HL-60 (cell line): ENCODE results near the gene TEAD4.

ENCODE experiments used
- DNase-seq, 2 experiments: peaks; one replicate each; pipeline ENCODE4 v3.0.0-alpha.2; 2010 to 2020; ENCODE audit warnings: low read depth in 1 of 2, low spot score in 1 of 2
- H3K27ac ChIP-seq: fragments of 250-450 bp; sonication (Bioruptor Pico); replicated peaks from 2 replicates; pipeline ENCODE4 v1.5.1; 2020; ENCODE audit warnings: mild to moderate bottlenecking, moderate library complexity
- H3K27me3 ChIP-seq: fragments of 250-450 bp; sonication (Bioruptor Pico); 2 replicates; pipeline ENCODE4 v1.5.1; 2021; ENCODE audit warnings: mild to moderate bottlenecking, moderate library complexity; ENCODE audit not compliant: insufficient read depth, poor library complexity, severe bottlenecking
- H3K4me3 ChIP-seq: replicated peaks from 2 replicates; pipeline ENCODE4 v1.5.1; 2011; ENCODE audit warnings: mild to moderate bottlenecking, control low read depth, low read length; ENCODE audit not compliant: insufficient read depth
- CTCF ChIP-seq: IDR thresholded peaks from one replicate; pipeline ENCODE4 v1.5.1; 2011; ENCODE audit warnings: low read length, control low read depth, inconsistent platforms; ENCODE audit not compliant: insufficient read depth
- GABPA ChIP-seq: IDR thresholded peaks from 2 replicates; pipeline ENCODE4 v1.6.1; 2012; ENCODE audit warnings: low read depth
- POLR2AphosphoS5 ChIP-seq: IDR thresholded peaks from 2 replicates; pipeline ENCODE4 v1.6.1; 2012; ENCODE audit warnings: low read depth
- REST ChIP-seq: IDR thresholded peaks from 2 replicates; pipeline ENCODE4 v1.6.1; 2012; ENCODE audit warnings: low read depth; ENCODE audit not compliant: insufficient replicate concordance
- SPI1 ChIP-seq: IDR thresholded peaks from 2 replicates; pipeline ENCODE4 v1.6.1; 2012; ENCODE audit warnings: low read depth, mild to moderate bottlenecking, borderline replicate concordance

TEAD4 gene

DNA sequence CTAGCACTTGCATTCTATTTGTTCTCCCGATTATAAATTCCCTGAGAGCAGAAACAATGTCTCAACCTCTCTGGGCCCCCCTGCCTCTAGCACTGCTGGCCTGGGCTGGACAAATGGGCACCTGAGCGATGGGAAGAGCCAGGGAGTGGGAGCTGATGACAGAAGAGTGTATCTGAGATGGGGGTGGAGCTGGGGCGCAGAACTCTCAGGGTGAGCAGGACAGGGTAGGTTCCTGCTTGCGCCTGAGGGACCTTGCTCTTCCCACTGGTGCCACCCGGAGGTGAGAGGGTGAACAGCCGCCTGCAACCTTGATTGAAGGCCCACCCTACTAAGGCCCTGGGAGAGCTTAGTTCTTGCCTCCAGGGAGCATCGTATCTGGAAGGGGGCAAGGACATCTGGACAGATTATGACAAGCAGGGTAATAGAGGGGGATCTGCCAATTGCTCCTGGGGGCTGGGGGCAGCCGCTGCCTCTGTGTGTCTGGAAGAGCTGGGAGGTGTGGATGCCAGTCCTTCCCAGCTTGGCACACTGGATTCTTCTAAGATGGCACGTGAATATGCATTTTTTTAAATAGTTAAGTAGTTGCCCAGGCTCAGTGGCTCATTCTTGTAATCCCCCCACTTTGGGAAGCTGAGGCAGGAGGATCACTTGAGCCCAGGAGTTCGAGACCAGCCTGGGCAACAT is 75.0 kb downstream of the TEAD4 start:
- Histone ChIP-seq H3K4me3 (no peak overlapping the region), H3K27me3 (peaks cover 2% of the 10 kb centered on the region), H3K27ac (no peak overlapping the region)
- peak; percentile 13 to 58 for DNase-seq
- TF ChIP-seq CTCF, result peak; percentile 55
- no peak for TF ChIP-seq SPI1
- no peak for TF ChIP-seq GABPA
- no peak for TF ChIP-seq REST
- no peak for TF ChIP-seq POLR2AphosphoS5

GRCh38 chr12:3035171-3035570 is 76.0 kb downstream of the TEAD4 start:
- Histone ChIP-seq H3K27me3 (peaks cover under 1% of the 10 kb centered on the region), H3K27ac (no peak overlapping the region), H3K4me3 (no peak overlapping the region)
- DNase-seq, result no peak
- no peak for TF ChIP-seq CTCF
- TF ChIP-seq REST, result no peak
- TF ChIP-seq GABPA, result no peak
- no peak for TF ChIP-seq SPI1
- TF ChIP-seq POLR2AphosphoS5, result no peak

DNA sequence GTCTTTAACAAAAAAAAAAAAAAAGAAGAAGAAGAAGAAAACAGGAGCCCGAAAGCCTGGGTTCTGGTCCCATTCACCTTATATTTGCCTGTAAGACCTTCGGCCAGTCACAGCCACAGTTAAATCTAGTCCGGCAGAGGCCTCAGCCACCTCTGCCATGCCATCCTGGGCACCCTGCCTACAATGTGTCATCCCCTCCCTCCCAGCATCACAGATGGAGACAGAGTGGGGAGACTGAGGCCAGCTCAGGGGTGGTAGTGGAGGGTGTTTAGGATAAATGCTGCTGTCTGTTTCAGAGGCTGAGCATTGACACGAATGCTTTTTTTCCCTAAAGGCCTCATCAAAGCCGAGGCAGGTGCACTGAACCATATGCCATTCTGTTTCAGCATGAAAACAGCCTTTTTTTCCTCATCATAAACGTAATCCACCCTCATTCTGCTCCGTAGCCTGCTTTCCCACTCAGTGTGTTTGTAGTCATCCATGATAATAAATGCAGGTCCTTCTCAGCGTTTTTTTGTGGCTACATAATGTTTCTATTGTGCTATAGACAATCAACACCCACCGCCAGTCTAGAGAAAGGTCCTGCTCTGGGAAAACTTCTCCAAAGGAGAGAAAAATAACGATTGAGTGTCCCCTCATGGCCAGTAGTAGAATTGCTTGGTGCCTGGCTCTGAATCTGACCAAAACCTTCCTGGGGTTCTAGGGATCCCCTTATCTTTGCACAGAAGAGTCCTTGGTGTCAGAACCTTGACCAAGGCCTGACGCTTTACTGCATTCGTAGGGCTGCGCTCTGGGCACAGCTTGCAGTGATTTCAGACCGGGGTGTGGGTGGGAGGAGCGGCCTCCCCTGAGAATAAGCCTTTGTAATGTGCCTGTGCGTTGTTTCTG is 76.9 kb downstream of the TEAD4 start:
- TF ChIP-seq CTCF, result peak; percentile 13
- no peak for TF ChIP-seq POLR2AphosphoS5
- Histone ChIP-seq H3K27ac (no peak overlapping the region), H3K27me3 (no peaks in the 10 kb centered on the region), H3K4me3 (no peak overlapping the region)
- DNase-seq, result no peak
